ENCODE measurements around the gene CHMP4A. TPM values are rescaled to one million over a fixed set of nuclear protein-coding genes. Genes with fewer than 3 reads are reported as not detected.

CHMP4A gene, protein sequence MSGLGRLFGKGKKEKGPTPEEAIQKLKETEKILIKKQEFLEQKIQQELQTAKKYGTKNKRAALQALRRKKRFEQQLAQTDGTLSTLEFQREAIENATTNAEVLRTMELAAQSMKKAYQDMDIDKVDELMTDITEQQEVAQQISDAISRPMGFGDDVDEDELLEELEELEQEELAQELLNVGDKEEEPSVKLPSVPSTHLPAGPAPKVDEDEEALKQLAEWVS
- total RNA-seq: 19.7 and 20.3 TPM in 2 replicates

DNA sequence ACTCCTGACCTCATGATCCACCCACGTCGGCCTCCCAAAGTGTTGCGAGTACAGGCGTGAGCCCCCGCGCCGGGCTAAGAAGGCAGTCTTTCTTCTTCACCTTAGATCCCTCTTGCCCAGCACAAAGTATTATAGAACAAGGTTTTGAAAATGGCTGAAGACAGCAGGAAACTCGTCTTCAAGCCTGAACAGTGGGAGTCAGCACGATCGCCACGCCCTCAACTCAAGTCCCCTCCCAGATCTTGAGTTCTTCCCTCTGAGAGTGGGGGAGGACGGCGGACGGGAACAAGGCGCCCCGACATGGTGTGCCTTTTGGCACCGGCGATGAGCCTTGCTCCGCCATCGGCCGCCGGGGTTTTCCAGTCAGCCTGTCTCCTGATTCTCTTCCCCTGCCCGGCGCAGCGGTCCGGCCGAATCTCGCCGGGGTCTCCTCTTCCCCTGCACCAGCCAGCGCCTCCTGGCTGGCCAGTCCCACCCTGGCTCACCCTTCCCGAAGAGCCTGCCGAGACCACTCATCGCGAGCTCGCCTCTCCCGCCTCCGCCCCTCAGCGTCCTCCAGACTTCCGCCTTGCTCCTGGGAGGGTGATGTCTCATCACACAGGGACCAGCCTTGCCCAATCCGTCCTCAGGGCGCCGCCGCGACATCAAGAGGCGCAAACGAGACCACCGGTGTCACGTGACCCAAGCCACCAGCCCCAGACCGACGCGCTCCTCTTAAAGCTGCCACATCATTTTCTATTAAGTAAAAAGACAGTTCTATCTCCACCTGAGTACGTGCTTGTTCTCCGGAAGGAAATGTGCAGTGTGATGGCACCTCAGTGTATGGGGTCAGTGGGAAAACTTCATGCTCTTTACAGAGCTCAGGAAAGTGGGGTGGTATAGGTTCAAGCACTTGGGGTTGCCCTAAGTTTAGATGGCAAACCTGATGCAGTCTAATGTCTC, at the start of gene CHMP4A:
TSS of gene CHMP4A (minus strand) at position 565 of the 942 bp plus-strand sequence. CDS start at position 516, 49 bp downstream.

DNA sequence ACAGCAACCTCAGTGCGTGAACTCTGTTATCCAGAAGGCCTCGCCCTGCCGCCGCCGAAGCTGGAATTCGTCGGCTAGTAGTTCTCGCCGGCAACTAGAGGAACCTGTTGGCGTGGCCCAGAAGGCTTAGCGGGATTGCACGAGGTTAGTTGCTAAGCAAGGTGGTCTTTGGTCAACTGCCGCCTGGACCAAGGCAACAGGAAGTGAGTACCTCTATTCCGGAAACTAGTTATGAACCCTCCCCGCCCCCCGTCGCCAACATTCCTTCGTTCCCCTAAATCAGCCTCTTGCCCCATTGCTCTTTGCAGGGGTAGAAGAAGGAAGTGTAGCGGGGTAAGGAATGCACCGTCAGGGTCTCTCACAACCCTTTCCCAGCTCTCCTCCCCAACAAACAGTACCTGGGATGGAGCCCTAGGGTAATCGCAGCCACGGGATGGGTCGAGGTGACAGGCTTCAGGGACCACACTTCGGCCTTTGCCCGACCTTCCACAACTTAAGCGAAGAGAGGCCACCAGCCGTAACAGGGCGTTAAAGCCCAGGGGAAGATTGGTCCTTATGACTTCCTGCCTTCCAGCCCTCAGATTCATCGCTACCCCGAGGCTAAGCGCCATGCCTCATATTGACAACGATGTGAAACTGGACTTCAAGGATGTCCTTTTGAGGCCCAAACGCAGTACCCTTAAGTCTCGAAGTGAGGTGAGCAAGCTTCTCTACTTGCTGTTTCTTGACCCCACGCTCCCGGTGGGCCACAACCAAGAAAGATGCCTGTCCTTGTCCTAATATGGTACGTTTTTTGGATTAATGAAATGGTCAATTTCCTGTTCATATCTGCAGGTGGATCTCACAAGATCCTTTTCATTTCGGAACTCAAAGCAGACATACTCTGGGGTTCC, 19.6 kb upstream of the CHMP4A start, which contains the start of gene GMPR2:
TSS of gene GMPR2 (plus strand) at position 285 of the 893 bp plus-strand sequence. CDS start at position 610, 325 bp downstream.

DNA sequence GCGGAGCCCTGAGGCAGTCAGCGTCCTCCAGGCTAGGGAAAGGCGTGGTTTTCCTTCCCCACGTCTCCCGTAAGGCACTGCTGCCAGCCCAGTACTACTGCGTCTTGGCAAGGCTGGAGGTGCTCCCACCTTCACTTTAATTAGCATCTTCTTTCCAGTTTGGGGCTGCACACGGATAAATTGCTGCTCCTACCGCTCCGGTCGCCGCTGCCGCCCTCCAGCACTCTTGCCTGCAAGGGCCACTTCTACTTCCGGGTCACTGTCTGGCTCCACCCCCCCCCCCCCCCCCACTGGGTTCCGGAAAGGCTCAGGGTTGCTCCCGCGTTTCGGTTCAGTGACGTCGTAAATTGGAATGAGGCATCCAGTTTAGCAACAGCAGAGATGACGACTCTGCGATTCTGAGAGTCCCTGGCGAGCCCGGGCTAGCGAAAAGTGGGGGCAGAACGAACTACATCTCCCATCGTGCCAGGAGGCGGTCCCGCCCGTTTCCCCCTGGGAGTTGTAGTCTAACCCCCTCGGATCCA, 18.9 kb upstream of the CHMP4A start, which contains the start of gene NEDD8:
TSS of gene NEDD8 (minus strand) at position 247 of the 524 bp plus-strand sequence. CDS start at position 147, 100 bp downstream.

DNA sequence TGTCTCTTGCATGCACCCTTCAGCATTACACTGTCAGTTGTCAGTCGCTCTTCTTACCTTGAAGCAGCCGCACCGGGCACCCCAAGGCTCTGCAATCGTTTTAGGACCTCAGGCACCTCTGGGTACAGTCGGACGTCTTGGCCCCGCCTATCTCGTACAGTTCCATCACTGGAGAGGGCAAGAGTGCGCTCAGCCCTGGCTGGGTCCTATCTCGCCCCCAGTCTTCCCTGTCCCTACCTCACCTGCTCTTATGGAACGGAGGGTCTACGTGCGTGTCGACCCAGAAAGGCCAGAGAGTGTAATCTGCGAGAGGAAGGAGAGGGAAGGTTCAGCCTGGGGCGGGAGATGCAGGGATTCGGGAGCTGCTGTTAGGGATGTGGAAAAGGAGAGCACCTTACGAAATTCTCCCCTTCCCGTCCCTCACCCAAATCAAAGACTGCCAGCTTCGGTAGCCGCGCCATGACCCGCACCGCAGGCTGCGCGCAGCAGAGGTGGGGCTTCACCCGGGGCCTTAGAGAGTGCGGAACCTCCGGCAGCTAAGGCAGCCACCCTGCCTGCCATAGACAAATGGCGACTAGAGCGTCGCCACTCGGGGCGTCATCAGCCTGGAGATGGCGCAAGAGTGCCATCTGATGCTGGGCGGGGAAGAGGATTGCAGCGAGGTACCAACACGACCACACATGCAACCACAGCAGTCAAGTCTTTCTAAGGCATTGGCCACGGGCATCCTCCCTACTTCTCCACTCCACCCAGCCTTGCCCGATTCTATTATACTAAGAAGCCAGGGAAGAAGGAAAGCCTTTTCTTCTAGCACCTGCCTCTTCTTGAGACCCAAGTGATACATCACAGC, 2.4 kb upstream of the CHMP4A start, which contains the start of gene MDP1:
TSS of gene MDP1 (minus strand) at position 572 of the 850 bp plus-strand sequence. CDS start at position 461, 111 bp downstream.

DNA sequence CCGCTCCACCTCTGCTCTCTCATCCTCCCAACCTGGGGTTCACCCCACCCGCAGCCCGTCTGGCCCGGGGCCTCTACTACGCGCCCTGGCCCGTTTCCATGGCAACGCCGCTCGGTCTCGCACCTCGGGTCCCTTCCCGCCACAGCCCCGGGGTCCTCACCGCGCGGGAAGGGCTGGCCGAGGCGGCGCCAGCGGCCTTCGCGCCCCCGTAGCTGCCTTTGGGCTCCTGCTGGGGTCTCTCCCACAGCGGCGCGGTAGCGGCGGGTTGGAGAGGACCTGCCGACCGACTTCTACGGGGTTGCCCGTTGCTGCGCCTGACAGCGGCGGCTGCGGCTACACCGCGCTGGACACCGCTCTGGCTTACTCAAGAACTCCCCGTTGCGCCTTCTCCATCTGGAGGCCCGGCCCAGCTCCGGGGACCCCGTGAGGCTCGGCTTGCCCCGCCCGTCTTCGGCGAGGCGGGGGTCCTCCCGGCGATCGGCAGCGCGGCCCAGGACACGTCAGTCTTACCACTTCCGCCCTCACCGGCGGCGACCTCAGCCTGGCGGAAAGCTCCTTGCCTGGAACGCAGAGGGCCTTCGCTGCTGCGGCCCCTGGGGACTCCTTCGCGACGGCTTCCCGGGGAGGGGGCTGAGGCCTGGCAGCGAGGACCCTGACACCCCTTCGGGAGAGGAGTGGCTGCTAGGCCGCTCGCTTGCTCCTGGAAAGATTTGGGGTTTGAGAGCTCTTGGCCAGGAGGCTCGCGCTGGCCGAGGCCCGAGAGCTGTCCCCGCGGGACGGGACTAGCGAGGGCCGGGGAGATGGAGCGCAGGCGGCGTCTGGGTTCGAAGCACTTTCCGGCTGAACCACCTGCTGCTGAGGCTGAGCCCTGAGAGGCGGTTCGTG, 17.9 kb downstream of the CHMP4A start, which contains the start of gene TM9SF1:
TSS of gene TM9SF1 (minus strand) at position 256 of the 885 bp plus-strand sequence. CDS start 422 bp downstream, outside the sequence.

DNA sequence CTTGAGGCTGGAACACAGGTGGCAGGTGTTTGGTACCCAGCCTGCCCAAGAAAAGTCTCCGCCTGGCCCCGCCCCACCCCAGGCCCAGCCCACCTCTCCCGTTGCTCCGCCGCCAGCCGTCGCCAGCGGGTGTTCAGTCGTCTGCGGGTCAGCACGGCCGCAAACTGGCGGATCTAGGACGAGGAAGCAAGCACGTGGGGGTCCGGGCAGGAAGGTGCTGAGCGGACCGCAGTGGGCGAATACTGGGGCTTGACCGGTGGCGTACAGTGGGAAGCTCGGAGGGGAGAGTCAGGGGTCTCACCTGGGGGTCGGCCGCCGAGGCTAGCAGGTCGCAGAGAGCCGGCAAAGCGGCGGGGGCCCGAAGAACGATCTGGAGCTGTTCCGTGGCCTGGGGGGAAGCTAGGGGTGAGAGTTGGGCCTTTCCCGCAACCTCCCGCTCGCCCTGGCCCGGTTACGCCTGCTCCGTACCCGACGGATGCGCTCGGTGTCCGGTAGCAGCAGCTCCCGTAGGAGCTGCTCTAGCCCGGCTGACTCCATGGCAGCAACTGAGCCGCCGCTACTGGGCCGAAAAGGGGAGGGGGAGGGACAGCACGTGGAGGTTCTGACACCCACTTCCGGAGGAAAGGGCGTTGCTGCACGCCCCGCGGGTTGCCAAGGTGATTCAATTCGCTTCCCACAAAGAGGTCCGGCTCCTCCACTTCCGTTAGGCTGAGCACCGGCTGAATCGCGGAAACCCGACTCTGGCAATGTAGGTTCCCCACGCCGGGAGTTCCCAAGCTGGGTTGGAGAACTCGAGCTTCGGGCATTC, 24.8 kb downstream of the CHMP4A start, which contains the start of gene IPO4:
TSS of gene IPO4 (minus strand) at position 566 of the 808 bp plus-strand sequence. CDS start at position 537, 29 bp downstream.

DNA sequence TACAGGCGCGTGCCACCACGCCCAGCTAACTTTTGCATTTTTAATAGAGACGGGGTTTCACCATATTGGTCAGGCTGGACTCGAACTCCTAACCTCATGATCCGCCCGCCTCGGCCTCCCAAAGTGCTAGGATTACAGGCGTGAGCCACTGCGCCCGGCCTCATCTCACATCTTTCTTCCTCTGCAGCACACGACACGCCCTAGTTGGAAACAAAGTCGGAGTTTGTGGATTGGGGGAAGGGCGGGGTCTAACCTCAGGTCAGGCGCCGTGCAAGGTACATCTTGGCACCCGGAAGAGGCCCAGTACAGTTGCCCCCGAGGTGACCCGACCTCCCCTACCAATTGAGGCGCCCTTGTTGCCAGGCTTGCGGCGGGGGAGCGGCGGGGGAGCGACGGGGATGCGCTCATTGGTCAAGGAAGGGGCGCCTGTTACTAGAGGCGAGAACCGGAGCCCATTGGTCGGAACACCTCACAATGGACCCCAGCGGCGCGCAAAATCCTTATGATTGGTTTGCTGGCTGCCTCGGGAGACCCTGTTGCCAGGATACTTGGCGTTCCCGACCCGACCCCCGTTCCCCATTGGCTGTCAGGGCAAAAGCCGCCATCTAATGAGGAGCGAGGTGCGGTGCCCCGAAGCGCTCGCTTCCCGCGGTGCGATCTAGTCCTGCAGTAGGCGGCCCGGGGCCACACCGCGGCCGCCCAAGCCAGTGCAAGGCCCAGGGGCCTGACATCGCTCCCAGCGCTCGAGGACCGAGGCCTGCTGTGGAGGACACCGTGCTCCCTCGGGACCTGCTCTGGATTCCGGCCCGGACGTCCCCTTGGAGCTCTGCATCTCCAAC, 41.6 kb downstream of the CHMP4A start, which contains the start of gene REC8:
TSS of gene REC8 (plus strand) at position 659 of the 839 bp plus-strand sequence. CDS start 473 bp downstream, outside the sequence.

DNA sequence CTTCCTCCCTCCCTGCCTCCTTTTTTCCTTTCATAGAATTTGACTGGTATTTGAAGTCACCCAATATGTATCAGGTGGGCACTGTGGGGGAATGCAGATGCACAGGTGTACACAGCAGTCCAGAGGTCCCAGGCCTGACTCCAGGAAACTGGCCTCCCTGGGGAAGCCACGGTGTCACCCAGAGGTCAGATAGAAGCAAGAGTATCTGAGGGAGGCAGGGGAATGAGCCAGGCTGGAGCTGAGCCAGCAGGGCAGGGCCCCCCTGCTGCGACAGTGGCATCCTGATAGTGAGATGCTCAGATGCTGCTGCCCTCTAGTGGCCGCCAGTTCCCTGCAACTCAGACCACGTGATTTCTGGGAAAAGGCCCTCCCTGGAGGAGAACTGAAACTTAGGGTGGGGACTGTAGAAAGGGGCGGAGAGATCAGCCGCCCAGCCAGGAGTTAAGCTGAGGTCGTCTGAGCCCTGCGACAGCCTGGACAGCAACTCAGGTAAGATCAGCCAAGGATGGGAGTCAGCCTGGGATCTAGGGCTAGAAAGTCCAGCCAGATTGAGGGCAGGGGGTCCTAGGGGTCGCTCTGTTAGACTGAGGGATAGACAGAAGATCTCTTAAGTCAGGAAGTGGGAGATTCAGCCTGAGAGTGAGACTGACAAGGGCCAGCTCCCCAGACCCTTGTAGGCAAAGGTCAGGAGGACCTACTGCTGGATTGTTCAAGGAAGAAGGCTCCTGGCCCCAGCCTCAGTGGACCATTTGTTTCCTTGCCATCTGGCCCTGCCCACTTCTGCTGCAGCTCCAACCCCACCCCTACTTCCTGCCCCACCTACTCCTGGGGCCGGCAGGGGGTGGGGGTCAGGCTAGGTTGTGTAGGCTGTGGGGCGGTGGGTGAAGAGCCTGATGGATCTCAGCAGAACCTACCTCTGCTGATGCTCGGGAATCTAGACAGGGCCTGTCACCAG, 52.2 kb downstream of the CHMP4A start, which contains the start of gene IRF9:
TSS of gene IRF9 (plus strand) at position 416 of the 955 bp plus-strand sequence. CDS start 880 bp downstream, outside the sequence.

Other genes starting within 250 kb of the CHMP4A start
- 13.9 and 16.8 TPM in 2 replicates for gene DHRS4L2, start 224.6 kb downstream of the CHMP4A start, total RNA-seq
- gene CARMIL3, start 161.5 kb downstream of the CHMP4A start, total RNA-seq: under 0.01 TPM in 2 replicates
- gene CPNE6, start 141.9 kb downstream of the CHMP4A start, total RNA-seq: not detected in 2 replicates
- 20.1 and 38.3 TPM in 2 replicates for gene PCK2, start 119.2 kb downstream of the CHMP4A start, total RNA-seq
- gene DCAF11, start 98.7 kb downstream of the CHMP4A start, total RNA-seq: 50.9 and 53.0 TPM in 2 replicates
- 0.28 and 0.46 TPM in 2 replicates for gene NRL, start 98.5 kb downstream of the CHMP4A start, total RNA-seq
- under 0.01 TPM in 1 of 2 replicates, not detected in the other for gene FITM1, start 82.8 kb downstream of the CHMP4A start, total RNA-seq
- 104 and 134 TPM in 2 replicates for gene PSME1, start 77.3 kb downstream of the CHMP4A start, total RNA-seq
- gene EMC9, start 71.9 kb downstream of the CHMP4A start, total RNA-seq: 17.4 and 17.8 TPM in 2 replicates
- gene PSME2, start 66.9 kb downstream of the CHMP4A start, total RNA-seq: 83.8 and 104 TPM in 2 replicates
- 25.0 and 32.0 TPM in 2 replicates for gene RNF31, start 66.0 kb downstream of the CHMP4A start, total RNA-seq
- gene IRF9, start 52.2 kb downstream of the CHMP4A start, total RNA-seq: 65.7 and 69.2 TPM in 2 replicates
- gene REC8, start 41.4 kb downstream of the CHMP4A start, total RNA-seq: 0.85 and 1.2 TPM in 2 replicates
- gene IPO4, start 24.7 kb downstream of the CHMP4A start, total RNA-seq: 27.4 and 27.8 TPM in 2 replicates
- gene TM9SF1, start 18.0 kb downstream of the CHMP4A start, total RNA-seq: 50.9 and 58.4 TPM in 2 replicates
- 0.14 and 0.28 TPM in 2 replicates for gene TSSK4, start 7.8 kb downstream of the CHMP4A start, total RNA-seq
- 16.2 and 17.7 TPM in 2 replicates for gene MDP1, start 2.6 kb upstream of the CHMP4A start, total RNA-seq
- gene NEDD8, start 18.9 kb upstream of the CHMP4A start, total RNA-seq: 226 and 239 TPM in 2 replicates
- gene GMPR2, start 19.4 kb upstream of the CHMP4A start, total RNA-seq: 123 and 126 TPM in 2 replicates
- gene TINF2, start 29.1 kb upstream of the CHMP4A start, total RNA-seq: 37.0 and 42.7 TPM in 2 replicates
- 0.71 and 1.6 TPM in 2 replicates for gene TGM1, start 49.7 kb upstream of the CHMP4A start, total RNA-seq
- gene RABGGTA, start 58.1 kb upstream of the CHMP4A start, total RNA-seq: 16.6 and 20.1 TPM in 2 replicates
- 7.2 and 10.5 TPM in 2 replicates for gene DHRS1, start 86.3 kb upstream of the CHMP4A start, total RNA-seq
- gene NOP9, start 86.4 kb upstream of the CHMP4A start, total RNA-seq: 14.2 and 17.1 TPM in 2 replicates
- 1.00 and 1.8 TPM in 2 replicates for gene CIDEB, start 94.5 kb upstream of the CHMP4A start, total RNA-seq
- gene LTB4R2, start 96.7 kb upstream of the CHMP4A start, total RNA-seq: 1.6 and 2.7 TPM in 2 replicates
- gene LTB4R, start 98.0 kb upstream of the CHMP4A start, total RNA-seq: 0.71 and 1.9 TPM in 2 replicates
- gene ADCY4, start 121.6 kb upstream of the CHMP4A start, total RNA-seq: 3.4 and 5.3 TPM in 2 replicates
- 2.5 and 2.8 TPM in 2 replicates for gene RIPK3, start 126.5 kb upstream of the CHMP4A start, total RNA-seq
- gene NFATC4, start 154.7 kb upstream of the CHMP4A start, total RNA-seq: 48.2 and 66.7 TPM in 2 replicates
- 6.4 and 10.2 TPM in 2 replicates for gene NYNRIN, start 185.5 kb upstream of the CHMP4A start, total RNA-seq
- gene CBLN3, start 216.2 kb upstream of the CHMP4A start, total RNA-seq: 3.3 and 3.4 TPM in 2 replicates
- 42.5 and 60.6 TPM in 2 replicates for gene KHNYN, start 216.5 kb upstream of the CHMP4A start, total RNA-seq
- gene SDR39U1, start 229.3 kb upstream of the CHMP4A start, total RNA-seq: 9.4 and 10.3 TPM in 2 replicates

Measured in smooth muscle cell of bladder (primary cell).